HEK293T (cell line): Measurements from ENCODE around the gene THSD4.

Experiments
- BHLHE40 ChIP-seq: fragments of 450-650 bp; IDR thresholded peaks from 2 replicates; pipeline ENCODE4 v1.6.1; 2016; ENCODE audit warnings: mild to moderate bottlenecking, moderate library complexity, borderline replicate concordance
- ELF4 ChIP-seq: fragments of 450-650 bp; IDR thresholded peaks from 2 replicates; pipeline ENCODE4 v1.6.1; 2017; ENCODE audit warnings: antibody characterized with exemption
- FOXA1 ChIP-seq: fragments of 450-650 bp; IDR thresholded peaks from 2 replicates; pipeline ENCODE4 v1.6.1; 2016; ENCODE audit warnings: mild to moderate bottlenecking
- L3MBTL2 ChIP-seq: fragments of 450-650 bp; conservative IDR thresholded peaks from 2 replicates; pipeline ENCODE4 v1.6.1; 2016; ENCODE audit warnings: mild to moderate bottlenecking
- SUZ12 ChIP-seq: fragments of 450-650 bp; IDR thresholded peaks from 2 replicates; pipeline ENCODE4 v1.6.1; 2016; ENCODE audit warnings: mild to moderate bottlenecking
- TARDBP ChIP-seq: fragments of 450-650 bp; IDR thresholded peaks from 2 replicates; pipeline ENCODE4 v1.6.1; 2016
- ZNF384 ChIP-seq: fragments of 450-650 bp; IDR thresholded peaks from 2 replicates; pipeline ENCODE4 v1.6.1; 2016

DNA sequence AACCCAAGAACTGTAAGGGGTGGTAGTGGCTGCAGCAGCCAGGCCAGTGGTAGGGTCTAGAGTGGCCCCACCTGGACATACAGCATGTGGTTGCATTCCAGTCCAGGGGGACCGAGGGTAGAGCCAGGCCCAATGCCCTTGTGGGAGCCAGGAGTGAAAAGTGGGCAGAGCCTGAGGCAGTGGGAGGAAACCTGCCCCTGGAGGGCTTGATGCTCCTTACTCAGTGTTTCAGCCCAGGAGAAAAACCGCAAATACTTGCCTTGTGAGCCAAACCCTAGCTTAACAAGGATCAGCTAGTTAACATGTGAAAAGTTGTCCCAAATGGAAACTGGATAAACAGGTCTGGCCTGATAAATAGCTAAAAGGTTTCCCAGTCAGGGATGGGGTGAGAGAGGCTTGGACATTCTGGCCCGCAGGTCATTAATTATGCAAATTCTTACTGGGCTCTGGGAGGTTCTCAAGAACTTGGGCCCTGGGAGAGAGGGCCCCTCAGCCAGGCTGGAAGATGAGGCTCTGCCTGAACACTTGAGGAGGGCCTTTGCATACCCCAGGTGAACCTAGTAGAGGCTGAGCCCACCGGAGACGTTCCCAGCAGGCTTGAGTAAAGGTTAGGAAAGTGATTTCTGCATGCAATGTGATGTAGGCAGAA, 222.1 kb downstream of the THSD4 start:
- TF ChIP-seq SUZ12 (no peak), TARDBP (no peak), ELF4 (no peak), FOXA1 (no peak), BHLHE40 (no peak), L3MBTL2 (no peak), ZNF384 (no peak)
